GM18498 (cell line): ENCODE results near the gene PSME2.

Source experiments
- ATAC-seq: cut with Tn5 transposase; IDR thresholded peaks from one replicate; pipeline ENCODE4 v1.9.1; 2021; ENCODE audit warnings: mild to moderate bottlenecking, moderate library complexity; ENCODE audit not compliant: unreplicated experiment

The PSME2 gene

GRCh38 chr14:24136684-24137528 is 9.5 kb downstream of the PSME2 start:
- ATAC-seq = no peak

GRCh38 chr14:24135834-24136683 is 10.4 kb downstream of the PSME2 start, which contains the start of gene PSME1:
Gene PSME1 (plus strand): TSS chr14:24136194. CDS start chr14:24136263, 69 bp downstream.
- ATAC-seq = peak; percentile 90

- ATAC-seq = peak; percentile 10
These were observed 10.9 kb downstream of the PSME2 start for GRCh38 chr14:24135584-24135833.

- ATAC-seq = no peak
These were observed 12.7 kb downstream of the PSME2 start for GRCh38 chr14:24133735-24134134.

GRCh38 chr14:24132976-24133375 is 13.4 kb downstream of the PSME2 start:
- no peak for ATAC-seq

GRCh38 chr14:24132061-24132685 is 14.2 kb downstream of the PSME2 start:
- ATAC-seq = no peak

- ATAC-seq = no peak
These were observed 14.9 kb downstream of the PSME2 start for GRCh38 chr14:24131549-24131966.

- ATAC-seq = no peak
These were observed 15.5 kb downstream of the PSME2 start for GRCh38 chr14:24130717-24131548.

GRCh38 chr14:24130380-24130716 is 16.1 kb downstream of the PSME2 start, which contains the start of gene FITM1:
Gene FITM1 (plus strand): TSS chr14:24130659. CDS start chr14:24131564, 905 bp downstream.
- no peak for ATAC-seq

GRCh38 chr14:24129410-24129998 is 16.9 kb downstream of the PSME2 start:
- ATAC-seq = no peak

GRCh38 chr14:24127673-24128072 is 18.7 kb downstream of the PSME2 start:
- ATAC-seq = no peak

GRCh38 chr14:24126939-24127338 is 19.5 kb downstream of the PSME2 start:
- ATAC-seq = no peak

- no peak for ATAC-seq
These were observed 22.7 kb downstream of the PSME2 start for GRCh38 chr14:24123424-24124417.

- no peak for ATAC-seq
These were observed 23.5 kb downstream of the PSME2 start for GRCh38 chr14:24122898-24123297.

GRCh38 chr14:24122416-24122815 is 24.0 kb downstream of the PSME2 start:
- ATAC-seq = no peak

GRCh38 chr14:24121210-24121609 is 25.2 kb downstream of the PSME2 start:
- no peak for ATAC-seq

- ATAC-seq = no peak
These were observed 26.7 kb downstream of the PSME2 start for GRCh38 chr14:24119691-24120090.

- ATAC-seq = no peak
These were observed 29.2 kb downstream of the PSME2 start for GRCh38 chr14:24117179-24117578.
